ENCODE results near the gene PLOD2. TPM values are rescaled to one million over a fixed set of nuclear protein-coding genes. Genes with fewer than 3 reads are reported as not detected.
A peak's percentile ranks its signal among the peaks of the same experiment; 100 is the strongest.

PLOD2 gene
- total RNA-seq, 6 experiments from 2014 or later = 22.7 to 196 (median 57.6) TPM

- WGBS (ENCODE audit: insufficient coverage, low coverage, low lambda C conversion rate, missing lambda C conversion rate) = 21% methylated on average over 3 of the region's 3 CpGs
- Histone ChIP-seq H3K4me3 (no peak overlapping the region), H3K27me3 (no peaks in the 10 kb centered on the region), H3K27ac (peak overlapping the region in 1 of 3 donors; percentile 38), H3K36me3 (no peaks in the 10 kb centered on the region), H3K4me1 (no peaks in the 10 kb centered on the region), H3K9me3 (no peaks in the 10 kb centered on the region)
- no peak for TF ChIP-seq POLR2A (IDR thresholded peaks at IDR 0.05)
- TF ChIP-seq, protein P1, sequence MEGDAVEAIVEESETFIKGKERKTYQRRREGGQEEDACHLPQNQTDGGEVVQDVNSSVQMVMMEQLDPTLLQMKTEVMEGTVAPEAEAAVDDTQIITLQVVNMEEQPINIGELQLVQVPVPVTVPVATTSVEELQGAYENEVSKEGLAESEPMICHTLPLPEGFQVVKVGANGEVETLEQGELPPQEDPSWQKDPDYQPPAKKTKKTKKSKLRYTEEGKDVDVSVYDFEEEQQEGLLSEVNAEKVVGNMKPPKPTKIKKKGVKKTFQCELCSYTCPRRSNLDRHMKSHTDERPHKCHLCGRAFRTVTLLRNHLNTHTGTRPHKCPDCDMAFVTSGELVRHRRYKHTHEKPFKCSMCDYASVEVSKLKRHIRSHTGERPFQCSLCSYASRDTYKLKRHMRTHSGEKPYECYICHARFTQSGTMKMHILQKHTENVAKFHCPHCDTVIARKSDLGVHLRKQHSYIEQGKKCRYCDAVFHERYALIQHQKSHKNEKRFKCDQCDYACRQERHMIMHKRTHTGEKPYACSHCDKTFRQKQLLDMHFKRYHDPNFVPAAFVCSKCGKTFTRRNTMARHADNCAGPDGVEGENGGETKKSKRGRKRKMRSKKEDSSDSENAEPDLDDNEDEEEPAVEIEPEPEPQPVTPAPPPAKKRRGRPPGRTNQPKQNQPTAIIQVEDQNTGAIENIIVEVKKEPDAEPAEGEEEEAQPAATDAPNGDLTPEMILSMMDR (IDR thresholded peaks at IDR 0.05) = no peak
- no peak for DNase-seq
- ATAC-seq = peak; percentile 41 to 75 (median 48)
- intact Hi-C loops (cut with DNase I) = no loop called here
Measured at GRCh38 chr3:146072061-146072460, 88.9 kb downstream of the PLOD2 start.

DNA sequence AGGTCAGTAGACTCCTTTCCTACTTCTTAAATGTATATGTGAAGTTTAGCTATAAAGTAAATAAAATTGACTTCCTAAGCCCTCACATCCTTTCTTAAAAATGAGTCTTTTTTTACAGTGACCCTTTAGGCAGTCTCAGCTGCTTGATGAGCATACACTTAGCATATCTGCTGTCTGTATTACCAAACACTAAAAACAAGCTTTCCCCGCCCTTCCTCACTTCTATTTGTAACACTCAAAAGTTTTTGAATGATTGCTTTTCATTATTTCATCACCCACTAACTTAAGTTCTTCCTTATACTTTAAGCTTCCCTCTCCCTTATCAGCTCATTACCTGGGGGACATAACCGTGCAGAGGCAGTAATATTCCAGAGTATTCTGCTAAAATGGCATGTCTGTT lies 89.4 kb downstream of the PLOD2 start:
- no peaks in the 10 kb centered on the region for H3K4me1 ChIP-seq
- ATAC-seq (no peak), DNase-seq (no peak)
- no peaks in the 10 kb centered on the region for H3K9me3 ChIP-seq
- intact Hi-C loops (cut with DNase I) = no loop called here
- TF ChIP-seq, protein P1 (IDR thresholded peaks at IDR 0.05) = no peak
- TF ChIP-seq POLR2A (IDR thresholded peaks at IDR 0.05) = no peak
- H3K27ac ChIP-seq = peak overlapping the region in 1 of 3 donors; percentile 38
- WGBS (ENCODE audit: insufficient coverage, low coverage, low lambda C conversion rate, missing lambda C conversion rate) = 69% methylated on average over 2 of the region's 2 CpGs
- H3K36me3 ChIP-seq = no peaks in the 10 kb centered on the region
- no peak overlapping the region for H3K4me3 ChIP-seq
- no peaks in the 10 kb centered on the region for H3K27me3 ChIP-seq

DNA sequence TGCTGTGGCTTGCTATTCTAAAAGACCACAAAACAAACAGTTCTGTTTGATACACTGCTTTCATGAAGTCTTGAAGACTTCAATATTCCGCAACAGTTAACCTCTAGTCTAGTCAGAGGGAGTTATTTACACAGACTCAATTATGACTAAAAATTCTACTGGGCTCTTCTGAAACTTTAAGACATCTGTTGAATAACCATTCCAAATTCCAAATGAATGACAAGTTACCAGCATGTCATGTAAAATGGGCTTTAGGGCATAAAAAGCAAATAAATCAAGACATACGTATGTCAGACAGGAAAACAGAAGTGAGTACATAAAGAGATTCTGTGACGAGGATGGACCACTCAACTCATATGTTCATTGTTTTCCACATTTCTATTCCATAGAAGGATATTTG lies 93.9 kb downstream of the PLOD2 start:
- no peak for TF ChIP-seq POLR2A (IDR thresholded peaks at IDR 0.05)
- TF ChIP-seq, protein P1 (IDR thresholded peaks at IDR 0.05) = no peak
- no peak for ATAC-seq
- intact Hi-C loops (cut with DNase I) = loop anchor here in 1 of 2 donors (10.0 kb wide), 1 partner anchor 118 kb away; no protein-coding TSS in a partner anchor

GRCh38 chr3:146065573-146066006 lies 95.4 kb downstream of the PLOD2 start:
- no peak overlapping the region for H3K4me3 ChIP-seq
- DNase-seq (no peak), ATAC-seq (peak in 2 of 4 donors; percentile 45 to 56)
- no peaks in the 10 kb centered on the region for H3K27me3 ChIP-seq
- no peaks in the 10 kb centered on the region for H3K36me3 ChIP-seq
- H3K9me3 ChIP-seq = no peaks in the 10 kb centered on the region
- H3K27ac ChIP-seq = no peak overlapping the region
- H3K4me1 ChIP-seq = no peaks in the 10 kb centered on the region
- 23% methylated on average over 2 of the region's 2 CpGs for WGBS (ENCODE audit: insufficient coverage, low coverage, low lambda C conversion rate, missing lambda C conversion rate)
- intact Hi-C loops (cut with DNase I) = loop anchor here in 1 of 2 donors (10.0 kb wide), 1 partner anchor 119 kb away; no protein-coding TSS in a partner anchor
- TF ChIP-seq, protein P1 (IDR thresholded peaks at IDR 0.05) = peak; percentile 65 to 81 (median 74)
- TF ChIP-seq POLR2A (IDR thresholded peaks at IDR 0.05) = no peak

More for the DNA sequence above, 93.9 kb downstream of the PLOD2 start:
- Histone ChIP-seq H3K4me3 (no peak overlapping the region), H3K4me1 (no peaks in the 10 kb centered on the region), H3K9me3 (no peaks in the 10 kb centered on the region), H3K36me3 (no peaks in the 10 kb centered on the region), H3K27me3 (no peaks in the 10 kb centered on the region), H3K27ac (no peak overlapping the region)
- WGBS (ENCODE audit: insufficient coverage, low coverage, low lambda C conversion rate, missing lambda C conversion rate) = 68% methylated on average over 3 of the region's 3 CpGs
- DNase-seq = no peak
